HG02938 (cell line): ENCODE data around the gene SASH3.

Experiments used
- ATAC-seq: cut with Tn5 transposase; IDR thresholded peaks from one replicate; pipeline ENCODE4 v1.9.1; 2021; ENCODE audit warnings: mild to moderate bottlenecking, moderate library complexity; ENCODE audit not compliant: unreplicated experiment

Gene SASH3

DNA sequence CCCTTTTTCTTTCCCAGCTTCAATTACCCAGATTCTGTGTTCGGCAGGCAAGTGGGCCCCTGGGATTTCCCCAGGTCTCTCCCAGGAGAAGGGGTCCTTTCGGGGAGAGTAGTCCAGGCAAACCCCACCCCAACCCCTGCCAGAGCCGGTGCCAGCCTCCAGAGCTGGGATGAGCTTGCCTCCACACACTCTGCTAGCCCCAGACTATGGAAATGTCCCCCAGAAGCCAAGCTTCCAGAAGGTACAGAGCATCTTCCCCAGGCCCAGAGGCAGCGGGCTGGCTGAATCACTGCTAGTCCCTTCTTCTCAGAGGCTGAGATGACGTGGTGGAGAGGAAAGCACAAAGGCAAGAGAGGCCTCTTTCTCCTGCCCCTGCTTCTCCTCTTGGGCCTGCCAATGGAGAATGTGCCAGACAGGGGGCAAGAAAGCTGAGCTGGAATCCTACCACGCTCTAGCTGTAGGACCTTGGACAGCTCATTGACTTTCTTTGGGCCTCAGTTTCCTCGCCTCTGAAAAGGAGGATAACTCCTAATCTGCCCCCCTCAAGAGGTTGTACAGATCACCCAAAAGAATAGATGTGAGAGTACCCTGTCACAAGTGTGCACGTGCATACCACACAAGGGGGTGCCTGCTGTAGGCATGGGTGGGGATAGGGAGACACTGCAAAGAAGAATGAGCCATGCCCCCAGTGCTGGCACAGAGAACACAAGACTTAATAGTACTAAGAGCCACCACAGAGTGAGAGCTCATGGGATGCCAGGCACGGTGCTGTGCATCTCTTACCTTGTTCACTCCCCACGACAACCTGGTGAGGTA, 2.1 kb downstream of the SASH3 start:
- no peak for ATAC-seq

- ATAC-seq: no peak
Measured at GRCh38 chrX:129782706-129783105, 3.0 kb downstream of the SASH3 start.

DNA sequence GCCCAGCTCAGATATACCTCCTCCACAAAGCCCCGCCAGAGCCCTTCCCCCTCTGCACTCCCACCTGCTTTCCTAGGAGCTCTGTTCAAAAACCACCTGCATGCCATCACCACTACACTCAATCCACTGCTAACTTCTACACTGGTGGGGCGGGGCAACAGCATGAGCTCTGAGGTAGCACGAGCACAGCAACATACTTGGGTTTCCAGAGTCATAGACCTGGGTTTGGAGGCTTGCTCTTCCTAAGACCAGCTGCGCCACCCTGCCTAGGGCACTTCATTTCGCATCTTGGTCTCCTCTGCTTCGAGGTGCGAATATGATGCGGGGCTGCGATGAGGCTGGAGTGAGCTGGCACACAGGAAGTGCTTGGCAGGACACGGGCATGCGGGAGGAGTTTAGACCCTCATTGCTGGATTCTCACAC, 3.6 kb downstream of the SASH3 start:
- ATAC-seq: no peak

- no peak for ATAC-seq
Measured at GRCh38 chrX:129784371-129784770, 4.6 kb downstream of the SASH3 start.

DNA sequence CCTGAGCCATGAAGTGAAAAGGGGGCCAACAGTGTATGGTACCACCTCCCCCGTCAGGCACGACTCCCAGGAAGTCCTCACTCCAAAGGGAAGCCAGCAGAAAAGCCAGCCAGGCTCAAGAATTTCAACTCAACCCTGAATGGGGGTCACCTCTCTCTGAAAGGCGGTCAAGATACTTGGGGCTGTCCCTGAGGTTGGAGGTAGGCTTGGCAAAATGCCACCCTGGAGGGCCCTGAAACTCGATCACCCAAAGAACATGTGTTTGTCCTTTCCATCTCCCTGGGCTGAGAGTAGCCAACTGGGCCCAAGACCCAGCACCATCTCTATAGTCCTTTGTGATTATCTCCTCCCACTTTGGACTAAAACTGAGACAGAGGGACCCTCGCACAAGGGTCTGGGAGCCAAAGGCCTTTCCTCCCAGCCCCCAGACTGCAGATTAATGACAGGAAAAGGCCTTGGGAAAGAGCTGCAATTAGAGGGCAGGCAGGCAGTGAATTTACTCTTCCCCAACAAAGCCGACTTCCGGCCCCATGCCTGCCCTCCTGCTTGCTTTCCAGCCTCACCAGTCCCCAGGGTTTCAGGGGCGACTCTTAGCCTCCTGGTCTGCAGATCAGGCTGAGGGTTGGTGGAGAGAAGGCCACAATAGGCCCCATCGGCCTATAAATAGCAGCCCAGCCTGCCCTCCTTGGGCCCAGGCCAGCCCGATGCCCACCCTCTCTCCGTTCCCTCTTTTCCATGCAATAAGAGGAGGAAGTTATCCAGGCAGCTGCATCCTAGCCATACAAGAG, 5.6 kb downstream of the SASH3 start:
- no peak for ATAC-seq

DNA sequence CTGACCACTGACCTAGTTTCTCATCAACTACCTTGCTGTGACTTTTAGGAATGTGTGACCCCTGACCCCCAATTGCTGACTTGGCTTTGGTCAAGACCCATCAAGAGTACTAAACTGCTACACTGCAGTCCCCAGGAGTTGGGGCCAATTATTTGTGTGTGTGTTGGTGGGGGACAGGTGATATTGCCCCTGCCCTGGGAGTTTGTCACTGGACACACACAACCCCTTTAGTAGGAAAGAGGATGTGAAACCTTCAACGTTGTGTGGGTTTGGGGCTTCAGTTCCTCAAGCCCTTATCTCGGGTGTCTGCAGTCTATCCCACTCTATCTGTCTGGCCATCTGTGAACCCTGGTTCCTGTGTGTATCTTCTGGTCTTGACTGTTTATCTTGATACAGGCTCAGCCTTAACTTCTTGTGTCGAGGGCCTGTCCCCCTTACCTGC, 6.5 kb downstream of the SASH3 start:
- ATAC-seq: peak; percentile 86

GRCh38 chrX:129787336-129788055, 7.7 kb downstream of the SASH3 start:
- no peak for ATAC-seq

GRCh38 chrX:129788527-129788926, 8.8 kb downstream of the SASH3 start:
- no peak for ATAC-seq

DNA sequence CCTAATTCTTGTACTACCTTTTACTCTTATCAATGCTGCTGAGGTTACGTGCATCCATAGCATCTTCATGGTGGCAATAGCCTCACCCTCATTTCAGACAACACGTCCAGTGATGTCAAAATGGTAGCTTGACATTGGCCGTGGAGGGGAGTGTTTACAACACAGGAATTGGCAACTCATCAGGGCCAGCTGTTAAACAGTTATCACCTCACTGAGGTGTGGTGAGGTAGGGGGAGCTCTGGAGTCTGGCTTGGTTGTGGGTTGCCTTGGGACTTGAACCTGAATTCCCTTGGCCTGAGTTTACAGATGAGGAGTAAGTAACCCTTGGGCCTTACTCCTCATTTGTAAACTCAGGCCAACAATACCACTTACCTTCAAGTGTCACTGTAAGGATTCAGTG, 10.4 kb downstream of the SASH3 start:
- ATAC-seq: no peak

- ATAC-seq: no peak
Measured at GRCh38 chrX:129790808-129791207, 11.1 kb downstream of the SASH3 start.

DNA sequence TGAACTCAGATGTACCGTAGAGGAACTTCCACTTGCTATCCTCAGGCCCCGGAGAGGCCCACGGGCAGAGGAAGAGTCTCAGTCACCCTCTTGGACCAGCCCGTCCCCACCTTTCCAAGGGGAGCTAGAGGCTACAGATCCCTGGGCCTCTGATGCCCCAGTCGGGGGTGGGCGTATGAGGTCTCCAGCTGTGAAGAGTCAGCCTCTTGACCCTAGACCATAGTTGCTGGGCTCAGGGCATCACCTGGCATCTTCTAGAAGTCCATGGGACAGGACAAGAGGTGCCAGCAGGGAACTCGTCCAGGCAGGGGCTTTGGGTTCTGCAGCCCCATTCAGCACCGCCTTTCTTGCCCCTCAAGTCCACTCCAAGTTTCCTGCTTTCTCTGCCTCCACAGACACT, 11.6 kb downstream of the SASH3 start:
- no peak for ATAC-seq

- ATAC-seq: no peak
Measured at GRCh38 chrX:129791961-129792570, 12.3 kb downstream of the SASH3 start.

GRCh38 chrX:129792586-129793291, 13.0 kb downstream of the SASH3 start:
- no peak for ATAC-seq

GRCh38 chrX:129793604-129794191, 13.9 kb downstream of the SASH3 start:
- no peak for ATAC-seq

DNA sequence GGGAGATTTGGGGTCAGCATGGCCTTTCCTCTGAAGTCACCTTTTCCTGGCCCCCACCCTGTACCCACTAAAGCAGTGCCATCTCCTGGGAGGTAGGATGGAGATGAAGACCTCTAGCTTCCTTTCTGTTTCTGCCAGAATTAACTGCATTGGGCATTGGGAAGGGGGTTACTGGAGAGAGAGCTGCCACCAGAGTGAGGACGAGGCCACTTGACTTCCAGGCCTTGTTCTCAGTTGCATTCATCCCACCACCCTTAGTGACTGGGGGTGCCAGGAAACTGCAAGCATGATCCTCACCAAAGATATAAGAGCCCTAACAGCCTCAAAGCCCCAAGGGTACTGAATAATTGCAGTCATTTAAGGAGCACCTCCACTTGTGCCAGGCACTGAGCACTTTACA, 15.8 kb downstream of the SASH3 start:
- ATAC-seq: no peak

DNA sequence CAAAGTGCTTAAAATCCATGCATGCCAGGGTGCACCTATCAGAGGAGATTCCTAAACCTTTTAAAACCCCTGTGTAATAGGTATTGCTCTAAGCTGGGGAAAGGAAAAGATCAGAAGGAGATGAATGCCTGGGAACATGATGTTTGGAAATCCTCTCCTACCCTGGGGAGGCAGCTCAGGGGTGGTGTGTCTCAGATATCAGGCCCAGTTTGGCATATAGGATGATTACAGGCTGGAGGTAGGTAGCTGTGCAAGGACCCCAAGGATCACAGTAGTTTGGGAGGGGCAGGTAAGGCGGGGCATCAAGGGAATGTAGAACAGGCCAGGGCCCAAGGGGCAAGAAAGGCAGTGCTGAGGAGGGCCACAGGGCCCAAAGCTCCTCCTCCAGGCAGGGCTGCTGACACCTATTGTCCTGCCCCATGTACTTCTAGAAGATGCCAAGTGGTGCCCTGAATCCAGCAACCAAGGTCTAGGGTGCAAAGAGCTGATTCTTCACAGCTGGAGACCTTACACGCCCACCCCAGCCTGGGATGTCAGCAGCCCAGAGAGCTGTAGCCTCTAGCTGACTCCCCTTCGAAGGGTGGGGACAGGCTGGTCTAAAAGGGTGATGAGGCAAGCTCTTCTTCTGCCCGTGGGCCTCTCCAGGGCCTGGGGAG, 17.6 kb downstream of the SASH3 start:
- ATAC-seq: no peak

DNA sequence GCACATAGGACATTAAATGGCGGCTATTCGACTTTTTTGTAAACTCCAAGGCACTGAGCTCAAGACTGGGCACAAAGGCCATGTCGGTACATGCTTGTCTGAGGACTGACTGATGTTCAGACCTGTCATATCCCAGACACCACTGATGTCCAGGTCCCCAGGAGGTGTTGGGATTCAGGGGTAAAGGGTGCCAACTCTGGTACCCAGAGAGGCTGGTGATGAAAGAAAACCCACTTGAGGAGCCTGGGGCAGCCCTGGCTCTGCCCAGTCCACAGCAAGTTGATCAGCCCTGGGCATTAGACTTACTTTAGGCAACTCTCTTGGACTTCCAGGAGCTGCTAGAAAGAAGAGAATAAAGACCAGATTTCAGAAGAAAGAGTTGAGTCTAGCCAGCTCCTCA, 18.7 kb downstream of the SASH3 start:
- no peak for ATAC-seq

DNA sequence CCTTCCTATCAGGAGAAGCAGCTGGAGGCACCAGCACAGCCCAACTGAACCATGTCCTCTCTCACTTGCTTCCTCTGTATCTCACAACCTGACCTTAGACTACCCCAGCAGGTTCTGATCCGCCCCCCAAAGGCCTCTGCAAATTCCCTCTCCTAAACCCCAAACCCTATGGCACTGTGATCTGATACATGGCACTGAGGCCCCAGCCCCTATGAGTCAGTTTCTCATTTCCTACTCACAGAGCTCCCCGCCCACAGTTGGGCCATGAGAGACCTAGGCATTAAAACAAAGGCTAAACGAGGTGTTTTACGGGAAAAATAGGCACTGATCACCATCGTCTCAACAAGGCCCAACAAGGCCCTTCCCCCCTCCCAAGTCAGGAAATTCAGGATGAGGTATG, 19.1 kb downstream of the SASH3 start:
- ATAC-seq: no peak

GRCh38 chrX:129800186-129800585, 20.4 kb downstream of the SASH3 start:
- no peak for ATAC-seq

- ATAC-seq: no peak
Measured at GRCh38 chrX:129802863-129803262, 23.1 kb downstream of the SASH3 start.
